HG02884 (cell line): ENCODE data around the gene KRT80.

ENCODE experiments used
- ATAC-seq: cut with Tn5 transposase; IDR thresholded peaks from one replicate; pipeline ENCODE4 v1.9.1; 2021; ENCODE audit warnings: mild to moderate bottlenecking, moderate library complexity; ENCODE audit not compliant: unreplicated experiment

KRT80 gene

GRCh38 chr12:52181746-52182145, 10.1 kb downstream of the KRT80 start:
- no peak for ATAC-seq

GRCh38 chr12:52180971-52181628, 10.7 kb downstream of the KRT80 start:
- no peak for ATAC-seq

- ATAC-seq: no peak
Measured at GRCh38 chr12:52179396-52179973, 12.3 kb downstream of the KRT80 start.

- ATAC-seq: no peak
Measured at GRCh38 chr12:52178984-52179383, 12.8 kb downstream of the KRT80 start.

GRCh38 chr12:52178443-52178842, 13.4 kb downstream of the KRT80 start:
- ATAC-seq: no peak

GRCh38 chr12:52175371-52176350, 16.2 kb downstream of the KRT80 start:
- no peak for ATAC-seq

GRCh38 chr12:52173526-52173925, 18.3 kb downstream of the KRT80 start:
- no peak for ATAC-seq

GRCh38 chr12:52172956-52173355, 18.9 kb downstream of the KRT80 start:
- ATAC-seq: no peak

- ATAC-seq: no peak
Measured at GRCh38 chr12:52171950-52172512, 19.8 kb downstream of the KRT80 start.

- ATAC-seq: no peak
Measured at GRCh38 chr12:52170827-52171226, 21.0 kb downstream of the KRT80 start.

GRCh38 chr12:52169886-52170285, 21.9 kb downstream of the KRT80 start:
- ATAC-seq: no peak

- ATAC-seq: no peak
Measured at GRCh38 chr12:52168019-52168717, 23.6 kb downstream of the KRT80 start.

GRCh38 chr12:52167526-52167925, 24.3 kb downstream of the KRT80 start:
- no peak for ATAC-seq

- no peak for ATAC-seq
Measured at GRCh38 chr12:52166672-52167071, 25.1 kb downstream of the KRT80 start.

- no peak for ATAC-seq
Measured at GRCh38 chr12:52165096-52165855, 26.5 kb downstream of the KRT80 start.

- no peak for ATAC-seq
Measured at GRCh38 chr12:52164624-52165023, 27.2 kb downstream of the KRT80 start.

GRCh38 chr12:52162981-52163380, 28.8 kb downstream of the KRT80 start:
- ATAC-seq: no peak

- ATAC-seq: no peak
Measured at GRCh38 chr12:52160200-52160599, 31.6 kb downstream of the KRT80 start.

GRCh38 chr12:52157566-52158150, 34.2 kb downstream of the KRT80 start:
- no peak for ATAC-seq
